Activated naive CD8-positive, alpha-beta T cell treated with anti-CD3 and anti-CD28 coated beads, Interleukin-2, amount 50 U/mL, for 16 hours (primary cell): ENCODE results near the gene HOATZ.

ENCODE experiments used
- DNase-seq: peaks from one replicate; pipeline ENCODE4 v3.0.0-alpha.2; 2020; ENCODE audit warnings: low read depth, low spot score

HOATZ gene

DNA sequence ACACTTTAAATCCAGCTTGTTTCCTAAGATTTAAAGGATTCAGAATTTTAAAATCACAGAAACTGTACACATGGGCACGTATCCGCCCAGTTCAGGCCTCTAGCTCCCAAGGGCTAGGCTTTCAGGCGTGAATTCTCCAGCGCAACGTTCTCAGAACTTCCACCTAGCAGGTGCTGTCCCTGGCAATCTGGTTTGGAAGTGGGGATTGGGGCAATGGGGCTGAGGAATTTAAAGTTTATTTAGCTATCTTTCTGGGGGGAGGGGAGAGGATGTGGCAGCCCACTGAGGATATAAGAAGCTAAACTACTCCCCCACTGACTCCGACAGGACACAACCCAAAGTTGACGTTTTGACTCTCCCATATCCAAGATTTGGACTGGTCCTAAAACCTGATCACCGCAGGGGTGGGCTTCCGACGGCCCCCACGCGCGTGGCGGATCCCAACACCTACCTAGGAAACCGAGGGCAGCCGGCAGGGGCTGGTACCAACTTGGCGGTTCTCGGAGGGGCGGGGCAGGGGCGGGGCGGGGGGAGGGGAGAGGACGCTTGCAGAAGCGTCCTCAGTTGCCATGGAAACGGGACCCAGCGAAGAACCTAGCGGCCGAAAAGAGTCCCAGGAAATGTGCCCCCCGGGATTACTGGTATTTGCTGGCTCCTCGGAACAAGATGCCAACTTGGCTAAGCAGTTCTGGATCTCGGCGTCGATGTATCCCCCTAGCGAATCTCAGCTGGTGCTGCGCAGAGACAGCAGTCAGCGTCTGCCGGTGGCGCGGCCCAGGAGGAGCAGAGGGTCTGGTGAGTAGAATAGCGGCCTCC, at the start of gene HOATZ:
TSS of gene HOATZ (plus strand) at position 563 of the 816 bp plus-strand sequence. CDS start at position 570, 7 bp downstream.
- DNase-seq = no peak

DNA sequence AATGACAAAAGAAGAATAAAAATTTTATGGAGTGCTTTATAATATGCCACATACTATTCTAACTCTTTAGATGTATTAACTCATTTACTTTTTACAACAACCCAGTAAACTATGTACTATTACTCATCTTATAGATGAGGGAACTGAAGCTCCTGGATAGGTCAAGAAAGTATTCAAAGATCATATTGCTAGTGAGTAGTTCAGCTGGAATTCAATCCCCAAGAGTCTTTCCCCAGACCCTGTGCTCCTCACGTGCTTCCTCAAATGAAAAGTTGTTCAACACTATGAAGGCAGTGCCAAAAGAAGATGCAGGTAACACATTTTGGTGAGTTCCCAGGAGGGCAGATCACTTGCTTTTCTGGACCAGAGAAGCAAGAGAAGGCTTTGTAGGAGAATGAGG, 49.2 kb upstream of the HOATZ start:
- no peak for DNase-seq

DNA sequence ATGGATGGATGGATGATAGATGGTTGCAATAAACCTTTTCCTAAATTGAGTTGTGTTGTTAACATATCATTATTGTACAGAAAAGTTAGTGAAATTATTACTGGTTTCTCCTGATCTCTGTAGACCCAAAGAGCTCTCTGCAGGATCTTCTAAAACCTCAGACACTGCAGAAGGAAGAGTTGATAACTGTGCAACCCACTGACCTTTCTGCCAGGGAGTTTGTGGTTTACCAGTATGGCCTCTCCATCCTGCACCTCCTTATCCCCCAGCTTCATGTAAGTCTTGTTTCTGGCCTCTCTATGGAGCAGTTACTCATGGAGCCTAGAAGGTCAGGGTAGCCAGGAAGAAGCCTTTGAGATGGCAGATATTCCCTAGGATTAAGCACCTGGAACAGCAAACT, 48.0 kb upstream of the HOATZ start:
- no peak for DNase-seq

DNA sequence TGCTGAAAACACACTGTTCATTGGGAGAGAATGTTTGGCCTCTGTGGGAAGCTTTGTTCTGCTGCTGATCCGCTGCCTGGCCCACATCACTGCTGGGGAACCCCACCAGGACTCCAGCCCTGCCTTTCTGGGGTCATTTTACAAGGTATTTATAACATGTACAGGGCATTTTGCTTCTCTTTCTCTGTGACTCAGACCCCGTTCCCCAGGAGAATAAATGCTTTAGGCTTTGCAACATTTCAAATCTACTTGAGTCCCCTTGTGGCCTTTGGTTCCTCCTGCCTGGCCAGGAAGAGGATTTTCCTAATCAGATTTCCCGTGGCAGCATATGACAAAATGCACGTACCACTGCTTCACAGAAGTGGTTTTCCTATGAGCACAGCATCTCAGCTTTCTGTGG, 45.4 kb upstream of the HOATZ start:
- no peak for DNase-seq

DNA sequence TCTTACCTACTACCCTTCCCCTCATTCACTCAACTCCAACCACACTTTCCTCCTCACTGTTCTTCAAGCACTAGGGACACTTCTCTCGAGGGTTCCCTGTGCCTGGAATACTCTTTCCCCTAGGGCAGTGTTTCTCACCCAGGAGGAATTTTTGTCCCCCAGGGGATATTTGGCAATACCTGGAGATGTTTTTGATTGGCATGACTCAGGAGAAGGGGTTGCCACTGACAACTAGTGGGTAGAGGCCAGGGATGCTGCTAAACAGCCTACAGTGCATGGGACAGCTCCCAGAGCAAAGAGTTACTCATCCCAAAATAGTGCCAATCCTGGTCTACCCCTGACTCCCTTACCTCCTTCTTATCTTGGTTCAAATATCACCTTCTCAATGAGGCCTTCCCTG, 42.4 kb upstream of the HOATZ start:
- DNase-seq = no peak

DNA sequence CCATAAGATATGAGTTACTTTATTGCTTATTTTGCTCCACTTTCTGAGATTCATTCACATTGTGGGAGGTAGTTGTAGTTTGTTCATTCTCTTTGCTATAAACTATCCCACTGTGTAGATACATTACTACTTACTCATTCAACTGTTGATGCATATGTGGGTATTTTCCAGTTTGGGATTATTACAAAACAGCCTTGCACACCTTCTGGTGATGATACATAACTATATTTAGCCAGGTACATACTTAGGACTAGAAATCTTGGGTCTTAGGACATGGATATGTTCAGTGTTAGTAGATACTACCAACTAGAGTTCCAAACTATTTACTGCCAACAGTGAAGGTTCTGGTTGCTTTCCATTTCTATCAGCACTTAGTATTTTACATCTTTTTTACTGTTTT, 40.1 kb upstream of the HOATZ start:
- DNase-seq = no peak

DNA sequence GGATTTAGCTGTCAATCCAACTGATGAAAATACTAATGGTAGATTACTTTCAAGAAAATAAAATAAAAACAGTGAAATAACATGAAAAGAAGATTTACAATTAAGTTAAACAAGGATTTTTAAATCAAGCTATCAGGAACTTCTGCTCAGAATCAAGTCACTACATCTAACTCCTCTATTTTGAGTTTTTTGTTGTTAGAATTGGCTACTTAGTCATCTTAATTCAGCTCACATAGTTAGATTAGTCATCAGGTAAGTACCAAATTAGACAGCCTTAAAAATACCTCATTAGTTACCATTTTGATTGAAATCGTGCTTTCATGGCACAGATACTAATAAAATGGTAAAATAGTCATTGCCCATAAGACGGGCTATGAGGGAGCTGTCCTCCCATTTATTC, 38.2 kb upstream of the HOATZ start:
- DNase-seq = no peak

DNA sequence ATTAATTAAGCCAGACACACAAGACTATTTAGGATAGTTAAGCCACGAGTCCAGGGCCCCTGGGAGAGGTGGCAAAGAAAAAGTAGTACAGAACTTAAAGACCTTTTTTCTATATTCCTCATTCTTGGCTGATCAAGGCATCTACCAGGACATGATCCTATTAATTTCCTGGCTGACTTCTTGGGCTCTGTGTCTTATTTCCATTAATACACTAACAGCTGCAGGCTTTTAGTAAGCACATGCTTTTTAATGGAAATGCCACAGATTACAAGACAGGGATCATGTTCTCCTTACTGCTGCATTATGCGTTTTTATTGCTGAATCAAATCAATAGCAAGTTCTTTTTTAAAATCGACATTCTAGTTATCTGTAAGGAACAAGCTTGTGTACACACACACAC, 37.6 kb upstream of the HOATZ start:
- no peak for DNase-seq

DNA sequence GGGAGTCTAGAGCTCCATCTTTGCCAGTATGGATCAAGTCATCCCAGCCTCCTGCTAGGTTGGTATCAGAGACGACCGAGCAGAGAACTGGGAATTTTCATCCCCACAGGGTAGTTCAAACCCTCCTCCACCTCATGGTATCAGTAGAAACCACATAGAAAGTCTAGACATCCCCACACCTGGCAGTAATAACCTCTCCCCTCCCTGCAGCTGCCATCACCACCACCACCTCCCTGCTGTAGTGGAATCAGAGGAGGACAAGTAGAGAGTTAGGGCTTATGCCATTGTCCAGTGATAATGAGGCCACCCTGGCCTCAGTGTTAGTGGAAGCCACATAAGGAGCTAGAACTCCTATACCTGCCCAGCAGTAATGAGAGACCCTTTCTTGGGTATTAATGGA, 36.7 kb upstream of the HOATZ start:
- DNase-seq = no peak

DNA sequence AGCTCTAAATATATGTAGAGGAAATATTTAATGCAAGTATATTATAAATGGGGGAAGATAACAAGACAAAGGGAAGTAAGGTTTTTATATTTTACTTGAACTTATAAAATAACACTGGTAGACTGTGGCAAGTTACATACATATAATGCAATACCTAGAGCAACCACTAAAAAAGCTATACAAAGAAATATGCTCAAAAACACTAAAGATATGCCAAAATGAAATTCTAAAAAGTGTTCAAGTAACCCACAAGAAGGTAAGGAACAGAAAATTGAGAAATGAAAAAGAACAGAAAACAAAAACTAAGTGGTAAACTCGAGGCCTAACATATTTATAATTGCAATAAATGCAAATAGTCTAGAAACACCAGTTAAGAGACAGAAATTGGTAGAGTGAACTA, 34.9 kb upstream of the HOATZ start:
- no peak for DNase-seq

DNA sequence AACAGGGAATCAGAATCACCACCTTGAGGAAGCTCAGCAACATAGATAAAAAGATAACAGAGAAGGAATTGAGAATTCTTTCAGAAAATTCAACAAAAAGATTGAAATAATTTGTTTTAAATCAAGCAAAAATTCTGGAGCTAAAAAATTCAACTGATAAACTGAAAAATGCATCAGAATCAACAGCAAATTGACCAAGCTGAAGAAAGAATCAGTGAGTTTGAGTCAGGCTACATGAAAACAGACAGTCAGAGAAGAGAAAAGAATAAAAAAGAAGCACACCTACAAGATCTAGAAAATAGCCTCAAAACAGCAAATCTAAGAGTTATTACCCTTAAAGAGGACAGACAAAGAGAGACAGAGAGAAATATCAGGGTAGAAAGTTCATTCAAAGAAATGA, 31.1 kb upstream of the HOATZ start:
- no peak for DNase-seq

DNA sequence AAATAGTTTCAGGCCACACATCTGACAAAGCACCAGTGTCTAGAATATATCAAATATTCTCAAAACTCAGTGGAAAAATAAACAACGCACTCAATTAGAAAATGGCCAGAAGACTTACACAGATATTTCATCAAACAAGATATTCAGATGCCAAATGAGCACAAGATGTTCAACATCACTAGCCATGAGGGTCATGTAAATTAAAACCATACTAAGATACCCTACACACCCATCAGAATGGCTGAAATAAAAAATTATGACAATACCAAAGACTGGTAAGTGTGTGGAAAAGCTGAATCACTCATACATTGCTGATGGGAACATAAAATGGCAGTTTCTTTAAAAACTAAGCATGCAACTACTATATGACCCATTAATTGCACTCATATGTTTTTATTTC, 24.1 kb upstream of the HOATZ start:
- DNase-seq = no peak

DNA sequence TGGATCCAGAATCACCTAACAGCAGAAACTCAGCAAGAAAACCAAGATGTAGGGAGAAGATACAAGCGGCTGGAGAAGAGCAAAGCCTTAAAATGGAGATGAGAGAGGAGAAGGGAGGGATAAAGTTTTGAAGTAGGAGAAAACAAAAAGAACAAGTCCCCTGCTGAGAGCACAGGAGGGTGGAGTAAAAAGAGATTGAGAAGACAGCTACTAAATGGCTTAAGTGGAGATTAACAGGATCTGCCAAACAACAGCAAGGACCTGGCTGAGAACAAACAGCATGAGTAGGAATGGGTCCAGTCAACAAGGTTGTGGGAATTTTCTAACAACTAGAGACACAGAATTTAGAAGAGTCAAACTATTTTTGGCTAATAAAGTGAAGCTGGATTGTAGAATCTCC, 20.5 kb upstream of the HOATZ start:
- DNase-seq = no peak

DNA sequence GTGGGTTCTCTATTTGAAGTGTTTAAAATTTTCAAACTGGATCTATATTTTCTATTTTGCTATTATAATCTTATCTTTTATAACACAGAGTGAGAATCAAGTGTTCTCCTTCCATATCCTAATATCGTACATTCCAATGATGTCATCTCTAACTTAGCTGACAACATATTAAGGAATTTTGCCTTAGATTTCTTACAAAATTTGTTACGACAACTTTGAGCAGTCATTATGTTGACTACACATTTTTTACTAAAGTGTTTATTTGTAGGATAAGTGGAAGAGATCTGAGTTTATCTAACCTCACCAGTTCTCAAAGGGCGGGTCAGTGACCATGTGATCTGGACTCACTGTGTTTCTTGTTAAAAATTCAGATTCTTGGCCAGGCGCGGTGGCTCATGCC, 15.1 kb upstream of the HOATZ start:
- DNase-seq = no peak

DNA sequence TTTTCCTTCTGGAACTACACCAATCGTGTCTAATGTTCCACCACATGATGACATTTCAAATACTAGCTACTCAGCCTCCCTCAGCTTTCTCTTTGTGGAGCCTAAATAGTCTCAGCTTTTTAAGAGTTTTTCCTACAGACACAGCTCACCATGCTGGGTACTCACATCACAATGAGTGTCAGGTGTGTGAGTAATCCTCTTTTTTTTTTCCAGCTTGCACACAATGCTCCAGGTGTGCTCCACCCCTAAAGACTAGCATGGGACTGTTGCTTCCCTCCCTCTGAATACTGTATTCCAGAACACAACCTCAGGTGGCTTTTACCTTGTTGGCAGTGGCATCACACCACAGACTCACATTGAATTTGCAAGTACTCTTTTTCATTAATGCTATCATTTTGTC, 14.1 kb upstream of the HOATZ start:
- no peak for DNase-seq

DNA sequence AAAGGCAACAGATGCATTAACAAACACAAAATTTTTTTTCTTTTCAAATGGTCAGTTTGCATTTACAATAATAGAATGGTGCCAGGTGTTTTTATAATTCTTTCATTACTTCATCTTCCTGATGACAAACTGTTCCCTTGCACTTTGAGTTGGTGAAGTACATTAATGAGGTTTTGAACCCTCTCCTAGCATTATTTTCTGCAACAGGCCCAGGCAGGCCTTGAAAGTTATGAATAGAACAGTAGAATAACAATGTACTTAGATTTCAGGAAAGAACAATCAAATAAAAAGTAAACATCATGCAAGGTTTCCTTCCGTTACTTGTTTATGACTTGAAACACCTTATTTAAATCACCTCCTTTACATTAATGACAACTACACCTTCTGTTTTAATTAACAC, 12.0 kb upstream of the HOATZ start:
- no peak for DNase-seq

DNA sequence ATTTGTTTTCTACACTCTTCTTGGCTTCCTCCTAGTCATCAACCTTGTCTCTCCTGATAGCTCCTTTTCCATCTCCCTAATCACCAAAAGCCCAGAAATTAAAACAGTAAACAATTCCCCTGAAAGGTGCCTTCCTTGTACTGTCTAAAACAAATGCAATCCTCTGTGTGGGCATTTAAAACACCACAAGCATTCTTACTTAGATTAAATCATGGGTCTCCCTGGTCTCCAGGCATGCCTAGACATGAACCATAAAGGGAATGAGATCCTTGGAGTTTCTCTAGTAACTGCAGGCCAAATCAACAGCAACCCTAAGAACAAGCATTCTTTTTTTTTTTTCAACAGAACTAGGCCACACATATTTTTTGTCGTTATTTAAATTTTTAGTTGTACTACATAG, 4.3 kb upstream of the HOATZ start:
- DNase-seq = no peak

DNA sequence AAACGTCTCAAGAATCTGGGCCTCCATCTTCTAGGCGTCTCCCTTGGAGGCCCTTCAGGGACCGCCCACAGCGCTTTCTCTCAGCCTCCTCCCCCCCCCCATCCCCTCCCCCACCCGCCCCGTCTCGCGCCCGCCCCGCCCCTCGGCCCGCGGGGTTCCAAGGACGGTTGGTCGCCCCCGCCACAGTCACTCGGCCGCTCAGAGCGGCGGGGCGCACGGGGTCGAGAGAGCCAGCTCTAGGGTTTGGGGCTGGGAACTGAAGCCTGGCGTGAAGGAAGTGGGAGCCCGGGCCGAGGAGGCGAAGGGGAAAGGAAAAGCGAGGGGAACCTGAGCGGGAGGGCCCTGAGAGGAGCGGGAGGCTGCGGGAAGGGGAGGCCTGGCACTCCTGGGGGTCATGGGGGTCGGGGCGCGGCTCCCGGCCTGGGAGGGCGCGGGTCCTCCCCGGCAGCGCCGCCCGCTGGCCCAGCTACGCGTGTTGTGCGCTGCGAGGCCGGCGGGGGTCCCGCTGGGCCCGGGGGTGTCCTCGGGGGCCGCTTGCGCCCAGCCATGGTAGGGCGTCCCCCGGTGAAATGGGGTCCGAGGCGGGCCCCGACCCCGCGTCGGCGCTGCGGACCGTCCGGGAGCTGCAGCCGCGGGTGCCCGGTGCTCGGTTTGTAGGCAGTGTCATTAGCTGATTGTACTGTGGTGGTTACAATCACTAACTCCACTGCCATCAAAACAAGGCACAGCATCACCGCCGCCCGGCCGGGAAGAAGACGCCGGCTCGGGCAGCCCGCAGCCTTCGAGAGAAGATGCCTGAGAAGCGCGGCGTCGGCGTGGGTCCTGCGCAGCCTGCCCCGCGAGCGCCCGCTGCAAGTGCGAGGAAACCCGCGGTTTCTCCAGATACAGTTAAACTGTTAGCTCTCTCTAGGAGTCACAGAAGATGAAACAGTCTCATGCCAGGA, 2.0 kb upstream of the HOATZ start, which contains the start of gene BTG4:
TSS of gene BTG4 (minus strand) at position 91 of the 944 bp plus-strand sequence. CDS start 13,610 bp downstream, outside the sequence.
- DNase-seq = no peak

DNA sequence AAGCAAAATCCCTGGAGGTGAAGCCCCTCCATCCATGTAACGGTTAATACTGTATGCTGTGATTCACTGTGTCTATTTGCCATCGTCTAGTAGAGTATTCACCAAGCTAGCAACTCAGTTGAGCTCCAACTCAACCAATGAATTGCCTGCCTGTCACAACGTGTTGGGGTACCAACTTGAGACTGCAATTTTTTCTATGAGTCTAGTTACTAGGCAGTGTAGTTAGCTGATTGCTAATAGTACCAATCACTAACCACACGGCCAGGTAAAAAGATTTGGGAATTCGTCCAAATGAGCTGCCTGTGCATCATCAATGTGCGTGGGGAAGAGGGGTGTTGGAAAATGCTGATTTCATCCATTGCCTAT, 1.4 kb upstream of the HOATZ start:
- DNase-seq = no peak

DNA sequence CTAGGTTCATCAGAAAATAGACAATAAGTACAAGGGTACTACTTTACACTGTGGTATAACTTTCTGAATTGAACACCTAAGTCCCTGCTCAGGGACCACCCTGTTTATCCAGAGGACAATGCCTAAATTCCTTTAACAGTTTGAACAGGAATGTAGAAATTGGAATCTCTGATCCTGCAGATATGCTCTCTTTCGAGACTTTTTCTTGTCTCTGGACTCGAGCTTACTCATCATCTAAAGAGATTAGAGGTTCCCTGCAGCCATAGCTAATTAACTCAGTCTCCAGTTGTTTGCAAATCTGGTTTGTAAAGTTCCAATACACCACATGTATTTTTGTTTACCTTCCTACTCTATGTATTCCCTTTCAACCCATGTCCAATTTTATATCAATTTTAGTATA, 1.0 kb downstream of the HOATZ start:
- DNase-seq = no peak

DNA sequence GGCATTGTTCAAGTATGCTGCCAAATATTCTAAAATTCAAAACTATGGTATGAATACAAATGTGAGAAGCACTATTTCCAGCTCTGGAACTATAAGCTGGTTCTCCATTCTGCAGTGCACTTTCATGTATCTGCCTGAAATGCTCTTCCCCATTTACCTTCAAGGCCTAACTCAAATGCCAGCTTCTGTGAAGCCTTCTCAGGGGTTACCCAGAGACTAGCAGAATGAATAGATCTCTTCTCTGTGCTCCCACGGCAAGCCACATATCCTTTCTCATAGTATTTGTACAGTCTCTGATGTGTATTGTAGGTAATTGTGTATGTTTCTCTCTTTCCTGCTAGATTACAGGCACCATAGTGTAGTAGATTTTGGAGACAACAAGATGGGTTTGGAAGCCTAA, 4.1 kb downstream of the HOATZ start:
- DNase-seq = no peak

DNA sequence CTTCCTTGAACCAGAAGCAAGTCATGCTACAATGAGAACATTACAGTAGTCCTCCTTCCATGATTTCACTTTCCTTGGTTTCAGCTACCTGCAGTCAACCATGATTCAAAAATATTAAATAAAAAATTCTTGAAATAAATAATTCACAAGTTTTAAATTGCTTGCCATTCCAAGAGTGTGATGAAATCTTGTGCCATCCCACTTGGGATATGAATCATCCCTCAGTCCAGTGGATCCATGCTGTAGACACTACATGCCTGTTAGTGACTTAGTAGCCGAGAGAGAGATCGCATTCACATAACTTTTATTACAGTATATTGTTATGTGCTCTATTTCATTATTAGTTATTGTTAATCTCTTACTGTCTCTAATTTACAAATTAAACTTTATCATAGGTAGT, 6.0 kb downstream of the HOATZ start:
- no peak for DNase-seq

DNA sequence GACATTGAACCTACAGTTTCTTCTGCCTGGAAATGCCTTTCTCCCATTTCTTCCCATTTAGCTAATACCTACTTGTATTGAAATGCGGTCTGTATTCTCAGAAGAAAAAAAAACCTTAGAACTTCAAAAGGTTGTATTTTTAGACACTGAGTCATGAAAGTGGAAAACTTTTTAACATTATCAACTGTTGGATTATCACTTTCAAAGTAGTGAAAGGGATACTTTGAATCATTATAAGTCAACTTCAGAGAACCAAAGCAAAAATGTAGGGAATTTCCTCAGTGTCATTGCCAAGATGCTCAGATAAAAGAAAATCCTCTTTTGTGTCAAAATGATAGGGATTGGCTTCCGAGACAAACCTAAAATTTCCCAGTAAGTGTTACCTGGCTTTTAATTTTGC, 6.6 kb downstream of the HOATZ start:
- no peak for DNase-seq
